Stimulated activated naive CD4-positive, alpha-beta T cell treated with Interleukin-2 at 50 U/mL for 16 hours (primary cell): ENCODE results near the gene ZNF141.
"Not testable (repeated sequence)": the region's sequence is repeated elsewhere in the genome, so short reads cannot be mapped to it uniquely, and the experiment has no call there.

Experiments used
- DNase-seq: peaks from one replicate; lab custom pipeline; 2025; lab: John Stamatoyannopoulos, UW

ZNF141 gene

GRCh38 chr4:385934-386707 lies 48.5 kb downstream of the ZNF141 start:
- no peak for DNase-seq

- DNase-seq, result no peak
These were observed 49.1 kb downstream of the ZNF141 start for GRCh38 chr4:386708-387105.

GRCh38 chr4:404006-404405 lies 66.4 kb downstream of the ZNF141 start:
- no peak for DNase-seq

GRCh38 chr4:408321-408720 lies 70.7 kb downstream of the ZNF141 start:
- not testable (repeated sequence) for DNase-seq

GRCh38 chr4:422587-422986 lies 85.0 kb downstream of the ZNF141 start:
- no peak for DNase-seq
